Uterus (tissue), 2 donors: ENCODE results near the gene ZNF710.

Experiments
- CTCF ChIP-seq, 4 experiments: fragments of 200-600 bp in 2 of 4; fragments of 450-650 bp in 2 of 4; sonication (generic) in 2 of 4; IDR thresholded peaks; one replicate each; pipeline ENCODE4 v1.5.1; 2016 to 2019; ENCODE audit warnings: antibody characterized with exemption in 4 of 4, mild to moderate bottlenecking in 2 of 4, moderate library complexity in 1 of 4
- POLR2A ChIP-seq, 2 donors: fragments of 450-650 bp; IDR thresholded peaks; one replicate each; pipeline ENCODE4 v1.6.1; 2016; ENCODE audit warnings: antibody characterized with exemption in 2 of 2, mild to moderate bottlenecking in 1 of 2, moderate library complexity in 1 of 2

GRCh38 chr15:90090226-90090848, 89.2 kb downstream of the ZNF710 start:
- no peak for TF ChIP-seq POLR2A (IDR thresholded peaks at IDR 0.05)
- no peak for TF ChIP-seq CTCF (IDR thresholded peaks at IDR 0.05)
